GM12878 (cell line): Measurements from ENCODE around the gene DPM2. TPM values are rescaled to one million over a fixed set of nuclear protein-coding genes. Genes with fewer than 3 reads are reported as not detected.

Experiments
- ATAC-seq: fragments of 200-7000 bp; cut with Tn5 transposase; 3 replicates; pipeline ENCODE4 v1.9.1; 2020; ENCODE audit warnings: mild to moderate bottlenecking, moderate library complexity
- BruUV-seq: library from RNA; stranded (reverse); fragments of 400-500 nt; replicated peaks from 2 replicates; lab custom pipeline; 2021; lab: Mats Ljungman, UMichigan
- CTCF ChIA-PET: fragments of 300-600 bp; sonication (Branson Sonifier 250); formaldehyde crosslinking; extraction: SDS; loops from one replicate; lab custom pipeline; 2021; ENCODE audit warnings: inconsistent platforms; lab: Yijun Ruan, JAX
- POLR2A ChIA-PET: fragments of 350-600 bp; formaldehyde crosslinking; extraction: SDS; loops from one replicate; lab custom pipeline; 2021; ENCODE audit warnings: inconsistent platforms; lab: Charles Lee
- RAD21 ChIA-PET: fragments of 300-600 bp; sonication (Branson Sonifier 250); formaldehyde crosslinking; loops from one replicate; lab custom pipeline; 2023; ENCODE audit warnings: antibody characterized with exemption; ENCODE audit not compliant: unreplicated experiment; lab: Charles Lee
- SMC1A ChIA-PET: fragments of 300-600 bp; sonication (Branson Sonifier 250); formaldehyde crosslinking; loops from one replicate; lab custom pipeline; 2023; ENCODE audit not compliant: unreplicated experiment, uncharacterized antibody; lab: Charles Lee
- DNase-seq: peaks from one replicate; pipeline ENCODE4 v3.0.0-alpha.2; 2011; ENCODE audit warnings: low read depth, low spot score
- FAIRE-seq: peaks from 3 replicates; lab custom pipeline; 2011; peaks lifted over from hg19 to GRCh38; lab: Jason Lieb, UNC
- H2AFZ ChIP-seq: 2 replicates; pipeline ENCODE4 v1.6.0; 2011; ENCODE audit warnings: low read depth, low read length, control low read depth; ENCODE audit not compliant: control insufficient read depth
- H3K27ac ChIP-seq: 2 replicates; pipeline ENCODE4 v1.5.1; 2011; ENCODE audit warnings: control low read depth; ENCODE audit not compliant: control insufficient read depth, insufficient read depth
- H3K27me3 ChIP-seq, 2 experiments: replicated peaks in 1 of 2; 2 replicates each; pipeline versions ENCODE4 v1.6.0 to v1.6.1; 2011; ENCODE audit warnings: low read length in 1 of 2; ENCODE audit not compliant: control insufficient read depth in 2 of 2, insufficient read depth in 2 of 2
- H3K36me3 ChIP-seq, 2 experiments: 2 replicates each; pipeline ENCODE4 v1.5.1; 2011; ENCODE audit warnings: low read length in 1 of 2; ENCODE audit not compliant: control insufficient read depth in 2 of 2, insufficient read depth in 2 of 2
- H3K4me1 ChIP-seq: 2 replicates; pipeline ENCODE4 v1.6.1; 2011; ENCODE audit warnings: mild to moderate bottlenecking, low read length, moderate library complexity, mixed read lengths; ENCODE audit not compliant: control insufficient read depth, insufficient read depth
- H3K4me2 ChIP-seq: 2 replicates; pipeline ENCODE4 v1.6.0; 2011; ENCODE audit warnings: control low read depth; ENCODE audit not compliant: control insufficient read depth, insufficient read depth
- H3K4me3 ChIP-seq: fragments of 200-600 bp; sonication (generic); 2 replicates; pipeline ENCODE4 v1.5.1; 2016
- H3K79me2 ChIP-seq: 2 replicates; pipeline ENCODE4 v1.6.0; 2011; ENCODE audit warnings: low read length; ENCODE audit not compliant: control insufficient read depth, insufficient read depth
- H3K9ac ChIP-seq: 2 replicates; pipeline ENCODE4 v1.8.0; 2011; ENCODE audit warnings: low read length, control low read depth, mixed read lengths; ENCODE audit not compliant: control insufficient read depth, insufficient read depth
- H3K9me3 ChIP-seq: replicated peaks from 3 replicates; pipeline ENCODE4 v1.5.1; 2011; ENCODE audit warnings: mild to moderate bottlenecking, low read length; ENCODE audit not compliant: control insufficient read depth, insufficient read depth
- H4K20me1 ChIP-seq: 2 replicates; pipeline ENCODE4 v1.6.0; 2011; ENCODE audit not compliant: control insufficient read depth, insufficient read depth
- CEBPB ChIP-seq, 2 experiments: fragments of 150-350 bp in 1 of 2; IDR thresholded peaks; 2 replicates each; pipeline ENCODE4 v1.6.1; 2012 to 2014; ENCODE audit warnings: low read depth in 2 of 2, low read length in 2 of 2, borderline replicate concordance in 1 of 2, inconsistent platforms in 1 of 2
- CREB1 ChIP-seq: IDR thresholded peaks from 2 replicates; pipeline ENCODE4 v1.6.1; 2012; ENCODE audit warnings: low read depth, mild to moderate bottlenecking, inconsistent platforms
- EED ChIP-seq: sonication (generic); IDR thresholded peaks from 2 replicates; pipeline ENCODE4 v1.6.1; 2016; ENCODE audit warnings: antibody characterized with exemption, low read depth
- FOXK2 ChIP-seq: fragments of 450-650 bp; IDR thresholded peaks from 2 replicates; pipeline ENCODE4 v1.6.1; 2017; ENCODE audit warnings: mild to moderate bottlenecking, moderate library complexity
- NFYA ChIP-seq: IDR thresholded peaks from 2 replicates; pipeline ENCODE4 v1.6.1; 2011; ENCODE audit warnings: low read depth, mild to moderate bottlenecking, low read length, improper control_type of control experiment, borderline replicate concordance
- RAD51 ChIP-seq: fragments of 450-650 bp; IDR thresholded peaks from 2 replicates; pipeline ENCODE4 v1.6.1; 2016; ENCODE audit warnings: moderate library complexity, mild to moderate bottlenecking, inconsistent platforms
- SIN3A ChIP-seq: IDR thresholded peaks from 2 replicates; pipeline ENCODE4 v1.6.1; 2012; ENCODE audit warnings: low read depth, low read length, improper control_type of control experiment
- WGBS: methylation state at CpG from one replicate; pipeline ENCODE4 v1.1.6; 2016; ENCODE audit warnings: low lambda C conversion rate; ENCODE audit not compliant: insufficient replicate concordance, insufficient coverage; ENCODE audit errors: missing lambda C conversion rate; 5-methylcytosine and 5-hydroxymethylcytosine counted together
- in situ Hi-C: fragments of 300-500 bp; cut with MboI; formaldehyde crosslinking; loops from 9 replicates; pipeline ENCODE4 v1.14.3; 2018; ENCODE audit warnings: mixed read lengths
- intact Hi-C: fragments of 100-400 bp; cut with micrococcal nuclease; formaldehyde crosslinking; loops from one replicate; pipeline ENCODE4 v1.14.2; 2022; ENCODE audit not compliant: unreplicated experiment
- polyA plus RNA-seq, 11 experiments: library from polyadenylated mRNA; depleted of rRNA in 4 of 11; unstranded in 6 of 11; stranded (reverse) in 5 of 11; fragments of >200 nt; fragmentation: Nextera tagmentation in 4 of 11; fragmentation: Illumina TruSeq in 1 of 11; extraction: Ambion mirVana in 4 of 11; extraction: Trizol in 1 of 11; gene quantifications; 1 replicate in 1 of 11; 2 replicates in 10 of 11; pipeline versions ENCODE4 v1.2.1 to v1.2.3, GENCODE V29; 2011 to 2016; ENCODE audit warnings: inconsistent platforms in 2 of 11, missing spikeins in 2 of 11, low read depth in 1 of 11
- total RNA-seq, 4 experiments: library from RNA; depleted of rRNA in 3 of 4; stranded (reverse); fragments of >200 nt in 3 of 4; fragmentation: Illumina TruSeq in 1 of 4; extraction: Trizol in 1 of 4; gene quantifications; 2 replicates each; pipeline versions ENCODE4 v1.2.1 to v1.2.3, GENCODE V29; 2013 to 2021
- TF ChIP-seq, protein P1 (sequence below): IDR thresholded peaks from 2 replicates; pipeline ENCODE4 v1.6.1; 2011; ENCODE audit warnings: low read depth, mild to moderate bottlenecking, low read length, moderate library complexity, borderline replicate concordance; ENCODE audit errors: extremely low read depth

Gene DPM2
- total and polyA plus RNA-seq, 10 of the 15 experiments (the other 5 are each of a cell fraction or from before 2014, with no cell fraction given) = 22.7 to 77.9 (median 44.7) TPM

DNA sequence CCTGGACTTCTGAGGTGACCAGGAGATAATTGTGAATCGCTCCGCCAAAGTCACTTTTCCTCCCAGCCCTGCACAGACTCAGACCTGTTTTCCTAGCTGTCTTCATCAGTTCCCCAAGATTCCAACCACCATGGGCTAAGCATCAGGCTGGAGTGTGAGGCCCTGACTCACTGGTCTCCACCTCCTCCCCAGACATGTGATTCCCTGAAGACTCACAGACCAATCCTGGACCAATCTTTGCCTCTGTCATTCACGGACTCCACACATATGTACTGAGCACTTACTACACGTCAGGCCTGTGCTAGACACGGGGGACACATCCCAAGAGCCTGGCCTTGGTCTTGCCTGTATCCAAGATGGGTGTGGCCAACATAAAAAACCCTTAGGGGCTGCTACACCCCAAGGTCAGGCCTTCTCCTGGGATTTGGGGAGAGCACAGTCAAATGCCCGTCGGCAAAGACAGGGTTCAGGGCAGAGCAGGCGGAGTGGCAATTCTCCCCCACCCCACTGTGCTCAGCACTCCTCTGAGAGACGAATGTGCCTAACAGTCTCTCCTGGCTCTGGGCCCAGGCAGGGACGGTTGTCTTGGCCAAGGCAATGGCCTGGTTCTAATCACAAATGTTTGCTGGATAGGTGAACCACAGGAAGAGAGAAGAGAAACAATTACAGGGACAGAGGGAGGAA, 31.2 kb upstream of the DPM2 start:
- FAIRE-seq (no peak), ATAC-seq (no peak), DNase-seq (no peak)
- ChIA-PET POLR2A (no interaction called here), CTCF (interaction anchor here (1.0 to 3.4 kb wide), 2 partner anchors 14 to 65 kb away, joined by 3 to 13 read pairs; no protein-coding TSS in a partner anchor), SMC1A (interaction anchor here (2.5 to 4.2 kb wide), 3 partner anchors 11 to 64 kb away, joined by 9 to 24 read pairs (median 14); partner anchors contain the start of gene EEIG1), RAD21 (interaction anchor here (1.6 kb wide), 1 partner anchor 66 kb away, joined by 3 read pairs; no protein-coding TSS in a partner anchor)
- WGBS = 93% methylated on average over 10 of the region's 10 CpGs
- Histone ChIP-seq H2AFZ (no peak overlapping the region), H3K27me3 (no peaks in the 10 kb centered on the region), H3K9me3 (no peaks in the 10 kb centered on the region), H3K36me3 (peaks cover 0 to 3% of the 10 kb centered on the region in 2 experiments; a peak in 2 of 4 replicates), H3K9ac (no peak overlapping the region), H3K4me1 (peaks cover 54% of the 10 kb centered on the region), H4K20me1 (peaks cover 14% of the 10 kb centered on the region), H3K4me3 (no peak overlapping the region), H3K4me2 (no peak overlapping the region), H3K27ac (no peak overlapping the region), H3K79me2 (peaks cover 39% of the 10 kb centered on the region)
- in situ Hi-C loops (loop anchor here (10.0 kb wide), 1 partner anchor 66 kb away; no protein-coding TSS in a partner anchor), intact Hi-C loops (no loop called here)
- no TSS peak for BruUV-seq
- no peak for TF ChIP-seq CEBPB (IDR thresholded peaks at IDR 0.05; ENCODE audit: borderline replicate concordance in 1 of 2, low read depth in 2 of 2, low read length in 2 of 2)
- no peak for TF ChIP-seq CREB1
- no peak for TF ChIP-seq SIN3A
- TF ChIP-seq EED = no peak
- TF ChIP-seq FOXK2 = no peak
- no peak for TF ChIP-seq NFYA
- TF ChIP-seq, protein P1, sequence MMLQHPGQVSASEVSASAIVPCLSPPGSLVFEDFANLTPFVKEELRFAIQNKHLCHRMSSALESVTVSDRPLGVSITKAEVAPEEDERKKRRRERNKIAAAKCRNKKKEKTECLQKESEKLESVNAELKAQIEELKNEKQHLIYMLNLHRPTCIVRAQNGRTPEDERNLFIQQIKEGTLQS = no peak
- TF ChIP-seq RAD51 = no peak
